BLaER1 (cell line): Measurements from ENCODE around the gene NGEF.
"Not testable (repeated sequence)": the region's sequence is repeated elsewhere in the genome, so short reads cannot be mapped to it uniquely, and the experiment has no call there.

ENCODE experiments used
- H3K27ac ChIP-seq: shearing (Covaris generic); formaldehyde crosslinking; 2 replicates; pipeline ENCODE4 v1.8.1; 2022
- H3K27me3 ChIP-seq: shearing (Covaris generic); formaldehyde crosslinking; 2 replicates; pipeline ENCODE4 v1.8.1; 2022
- H3K36me3 ChIP-seq: shearing (Covaris generic); formaldehyde crosslinking; 2 replicates; pipeline ENCODE4 v1.8.1; 2022
- H3K4me1 ChIP-seq: shearing (Covaris generic); formaldehyde crosslinking; 2 replicates; pipeline ENCODE4 v1.8.1; 2022
- H3K4me2 ChIP-seq: shearing (Covaris generic); formaldehyde crosslinking; 2 replicates; pipeline ENCODE4 v1.8.1; 2022
- H3K4me3 ChIP-seq: shearing (Covaris generic); formaldehyde crosslinking; 2 replicates; pipeline ENCODE4 v1.8.1; 2022
- H3K9ac ChIP-seq: shearing (Covaris generic); formaldehyde crosslinking; 2 replicates; pipeline ENCODE4 v1.8.1; 2022
- H3K9me3 ChIP-seq: shearing (Covaris generic); formaldehyde crosslinking; 2 replicates; pipeline ENCODE4 v1.8.1; 2022
- H4K20me1 ChIP-seq: shearing (Covaris generic); formaldehyde crosslinking; 2 replicates; pipeline ENCODE4 v1.8.1; 2022
- Cebpa-rat ChIP-seq: shearing (Covaris generic); IDR thresholded peaks from 2 replicates; pipeline ENCODE4 v1.8.1; 2022

NGEF gene

DNA sequence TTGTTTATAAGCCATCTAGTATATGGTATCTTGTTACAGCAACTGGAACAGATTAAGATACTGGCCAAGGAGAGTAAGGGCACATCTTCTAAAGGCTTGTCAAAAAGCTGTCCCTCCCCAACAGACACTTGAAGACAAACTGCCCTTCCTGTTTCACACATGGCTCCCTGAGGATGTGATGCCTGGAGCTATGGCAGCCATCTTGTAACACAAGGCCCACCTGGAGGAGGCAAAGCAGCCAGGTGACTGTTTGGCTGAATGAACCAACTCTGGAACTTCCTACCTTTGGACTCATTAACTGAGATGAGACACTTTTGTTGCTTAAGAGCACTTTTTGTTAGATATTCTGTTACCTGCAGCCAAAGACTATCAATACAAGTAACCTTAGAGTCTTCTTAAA is 88.6 kb downstream of the NGEF start:
- H3K27ac ChIP-seq, result no peak overlapping the region
- H3K4me2 ChIP-seq, result no peak overlapping the region
- no peak overlapping the region for H3K4me3 ChIP-seq
- TF ChIP-seq Cebpa-rat, result no peak
- H3K9ac ChIP-seq, result no peak overlapping the region
- H3K27me3 ChIP-seq, result no peaks in the 10 kb centered on the region
- H3K36me3 ChIP-seq, result no peaks in the 10 kb centered on the region
- no peaks in the 10 kb centered on the region for H4K20me1 ChIP-seq
- peaks cover 20% of the 10 kb centered on the region for H3K9me3 ChIP-seq
- no peaks in the 10 kb centered on the region for H3K4me1 ChIP-seq

DNA sequence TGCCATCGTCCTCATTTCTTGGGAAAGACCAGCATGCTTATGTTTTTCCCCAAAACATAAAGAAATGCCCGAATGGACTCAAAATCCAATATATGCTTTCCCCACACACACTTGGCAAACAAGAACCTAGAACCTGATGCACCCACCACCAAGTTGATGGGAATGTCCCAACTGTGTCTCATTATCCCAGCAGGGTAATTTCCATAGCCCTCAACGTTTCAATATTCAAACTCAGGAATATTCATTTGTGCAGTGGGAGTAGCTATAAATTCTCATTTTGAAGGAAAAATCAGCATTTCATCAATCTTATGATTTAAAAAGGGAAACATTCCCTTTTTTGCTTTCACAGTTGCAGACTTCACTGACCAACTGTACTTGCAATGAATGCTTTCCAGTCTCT is 92.3 kb downstream of the NGEF start:
- no peaks in the 10 kb centered on the region for H3K4me1 ChIP-seq
- H3K4me2 ChIP-seq, result no peak overlapping the region
- H3K27ac ChIP-seq, result no peak overlapping the region
- H3K9ac ChIP-seq, result no peak overlapping the region
- no peaks in the 10 kb centered on the region for H3K27me3 ChIP-seq
- no peak for TF ChIP-seq Cebpa-rat
- no peaks in the 10 kb centered on the region for H4K20me1 ChIP-seq
- no peaks in the 10 kb centered on the region for H3K36me3 ChIP-seq
- H3K9me3 ChIP-seq, result no peaks in the 10 kb centered on the region
- H3K4me3 ChIP-seq, result no peak overlapping the region

- Histone ChIP-seq H3K27me3 (no peaks in the 10 kb centered on the region), H3K4me3 (no peak overlapping the region), H3K36me3 (no peaks in the 10 kb centered on the region), H3K9me3 (no peaks in the 10 kb centered on the region), H3K27ac (no peak overlapping the region), H3K4me2 (no peak overlapping the region), H3K4me1 (no peaks in the 10 kb centered on the region), H4K20me1 (no peaks in the 10 kb centered on the region), H3K9ac (no peak overlapping the region)
- no peak for TF ChIP-seq Cebpa-rat
Measured at GRCh38 chr2:232920055-232920454, 93.0 kb downstream of the NGEF start.

DNA sequence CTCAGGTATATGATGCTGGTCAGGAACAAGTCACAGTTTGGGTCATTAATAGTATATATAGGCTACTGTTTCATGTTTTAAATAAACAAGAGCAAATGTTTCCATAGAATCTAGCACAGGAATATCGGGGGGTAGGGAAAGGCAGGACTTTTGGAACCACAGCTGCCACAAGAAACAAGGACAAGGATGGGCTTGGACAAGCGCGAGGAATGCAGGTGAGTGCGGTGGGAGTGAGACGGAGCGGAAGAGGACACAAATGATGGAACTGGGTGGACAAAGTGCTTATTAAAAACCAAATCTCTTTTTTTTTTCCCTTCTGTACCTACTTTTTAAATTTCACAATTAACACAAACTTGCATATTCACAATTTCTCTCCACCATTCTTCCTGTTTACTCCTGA is 93.9 kb downstream of the NGEF start:
- H3K4me3 ChIP-seq, result no peak overlapping the region
- no peak overlapping the region for H3K9ac ChIP-seq
- no peaks in the 10 kb centered on the region for H3K4me1 ChIP-seq
- H3K27me3 ChIP-seq, result no peaks in the 10 kb centered on the region
- no peaks in the 10 kb centered on the region for H3K9me3 ChIP-seq
- no peak for TF ChIP-seq Cebpa-rat
- no peak overlapping the region for H3K27ac ChIP-seq
- H4K20me1 ChIP-seq, result no peaks in the 10 kb centered on the region
- no peaks in the 10 kb centered on the region for H3K36me3 ChIP-seq
- H3K4me2 ChIP-seq, result no peak overlapping the region

- Histone ChIP-seq H3K9me3 (peaks cover 23% of the 10 kb centered on the region), H3K4me1 (no peaks in the 10 kb centered on the region), H3K4me3 (no peak overlapping the region), H3K9ac (no peak overlapping the region), H3K27me3 (no peaks in the 10 kb centered on the region), H4K20me1 (no peaks in the 10 kb centered on the region), H3K27ac (no peak overlapping the region), H3K4me2 (no peak overlapping the region), H3K36me3 (no peaks in the 10 kb centered on the region)
- no peak for TF ChIP-seq Cebpa-rat
Measured at GRCh38 chr2:232913903-232914302, 99.2 kb downstream of the NGEF start.

DNA sequence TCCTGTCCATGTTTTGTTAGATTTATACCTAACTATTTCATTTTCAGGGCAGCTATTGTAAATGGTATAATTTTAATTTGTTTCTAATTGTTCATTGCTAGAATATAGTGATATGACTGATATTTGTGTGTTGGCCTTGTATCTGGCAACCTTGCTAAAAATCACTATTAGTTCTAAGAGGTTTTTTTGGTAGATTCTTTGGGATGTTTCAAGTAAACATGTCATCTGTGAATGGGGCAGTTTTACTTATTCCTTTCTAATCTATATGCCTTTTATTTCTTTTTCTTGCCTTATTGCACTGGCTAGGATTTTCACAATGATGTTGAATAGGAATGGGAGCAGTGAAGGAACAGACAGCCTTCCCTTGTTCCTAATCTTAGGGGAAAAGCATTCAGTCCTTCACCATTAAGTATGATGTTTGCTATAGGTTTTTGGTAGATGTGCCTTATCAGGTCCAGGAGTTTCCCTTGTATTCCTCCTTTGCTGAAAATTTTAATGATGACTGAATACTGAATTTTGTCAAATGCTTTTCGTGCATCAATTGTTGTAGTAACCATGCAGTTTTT is 101.3 kb downstream of the NGEF start:
- peaks cover 4% of the 10 kb centered on the region; the same call in 1 of the 2 replicates for H3K4me1 ChIP-seq
- no peak overlapping the region for H3K4me2 ChIP-seq
- H3K9me3 ChIP-seq, result peaks cover 23% of the 10 kb centered on the region
- no peaks in the 10 kb centered on the region for H4K20me1 ChIP-seq
- no peak overlapping the region for H3K4me3 ChIP-seq
- no peak for TF ChIP-seq Cebpa-rat
- no peak overlapping the region for H3K27ac ChIP-seq
- no peaks in the 10 kb centered on the region for H3K27me3 ChIP-seq
- H3K9ac ChIP-seq, result no peak overlapping the region
- no peaks in the 10 kb centered on the region for H3K36me3 ChIP-seq

DNA sequence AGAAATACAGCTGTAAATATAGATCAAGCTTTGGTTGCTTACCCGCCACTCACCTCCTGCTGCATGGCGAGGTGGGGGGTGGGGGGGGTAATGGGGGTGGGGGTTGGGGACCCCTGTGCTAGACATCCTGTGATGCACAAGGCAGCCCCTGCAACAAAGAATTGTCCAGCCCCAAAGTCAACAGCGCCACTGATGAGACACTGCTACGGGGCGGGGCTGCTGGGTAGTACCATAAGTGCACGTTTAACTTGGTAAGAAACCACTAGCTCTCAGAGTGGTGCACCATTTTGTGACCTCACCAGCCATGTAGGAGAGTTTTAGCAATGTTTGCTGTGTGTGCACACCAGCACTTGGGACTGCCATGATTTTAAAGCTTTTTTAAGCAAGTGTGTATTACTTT is 102.7 kb downstream of the NGEF start:
- Histone ChIP-seq H3K4me1 (peaks cover 4% of the 10 kb centered on the region; the same call in 1 of the 2 replicates), H3K4me3 (no peak overlapping the region), H3K9ac (no peak overlapping the region), H3K36me3 (no peaks in the 10 kb centered on the region), H3K27me3 (no peaks in the 10 kb centered on the region), H3K4me2 (no peak overlapping the region), H3K27ac (no peak overlapping the region), H3K9me3 (peaks cover 23% of the 10 kb centered on the region), H4K20me1 (no peaks in the 10 kb centered on the region)
- no peak for TF ChIP-seq Cebpa-rat

- Histone ChIP-seq H3K27ac (no peak overlapping the region), H3K9me3 (peaks cover 29% of the 10 kb centered on the region), H3K9ac (no peak overlapping the region), H3K4me1 (peaks cover 4% of the 10 kb centered on the region; the same call in 1 of the 2 replicates), H3K36me3 (no peaks in the 10 kb centered on the region), H3K4me3 (no peak overlapping the region), H3K4me2 (no peak overlapping the region), H4K20me1 (no peaks in the 10 kb centered on the region), H3K27me3 (no peaks in the 10 kb centered on the region)
- TF ChIP-seq Cebpa-rat, result no peak
Measured at GRCh38 chr2:232908695-232909094, 104.4 kb downstream of the NGEF start.

GRCh38 chr2:232907718-232908085 is 105.4 kb downstream of the NGEF start:
- peaks cover 29% of the 10 kb centered on the region for H3K9me3 ChIP-seq
- H3K4me1 ChIP-seq, H4K20me1 ChIP-seq, H3K9ac ChIP-seq, H3K4me3 ChIP-seq, H3K36me3 ChIP-seq, H3K4me2 ChIP-seq, H3K27ac ChIP-seq, H3K27me3 ChIP-seq: not testable (repeated sequence)

- H3K4me2 ChIP-seq, H3K4me1 ChIP-seq, H3K27ac ChIP-seq, H3K36me3 ChIP-seq, H3K27me3 ChIP-seq, H3K9ac ChIP-seq, H4K20me1 ChIP-seq, H3K4me3 ChIP-seq: not testable (repeated sequence)
- peaks cover 24% of the 10 kb centered on the region for H3K9me3 ChIP-seq
Measured at GRCh38 chr2:232906867-232907717, 106.0 kb downstream of the NGEF start.
